ENCODE results near the gene BRME1. TPM values are rescaled to one million over a fixed set of nuclear protein-coding genes. Genes with fewer than 3 reads are reported as not detected.

Gene BRME1
- total RNA-seq, 1 experiment from 2014 or later, result 13.9 TPM

- peaks cover 47% of the 10 kb centered on the region for H3K79me2 ChIP-seq (ENCODE audit: low read depth)
- H3K4me1 ChIP-seq (replicated peaks; ENCODE audit: insufficient read depth), result peaks cover 70% of the 10 kb centered on the region
- CTCF ChIA-PET, result no interaction called here
Observed at GRCh38 chr19:13843104-13843921, 62.6 kb downstream of the BRME1 start.

GRCh38 chr19:13842291-13843103 lies 63.4 kb downstream of the BRME1 start:
- ChIA-PET POLR2A (ENCODE audit: unreplicated experiment) (interaction anchor here (1.0 kb wide), 1 partner anchor 9 kb away, joined by 5 read pairs; no protein-coding TSS in a partner anchor), CTCF (no interaction called here)
- Histone ChIP-seq H3K79me2 (ENCODE audit: low read depth) (peaks cover 56% of the 10 kb centered on the region), H3K9me3 (ENCODE audit: insufficient read depth, low read depth) (no peaks in the 10 kb centered on the region), H3K9me2 (ENCODE audit: insufficient read depth) (no peaks in the 10 kb centered on the region), H3K4me3 (peak overlapping the region; percentile 61), H3F3A (ENCODE audit: insufficient read depth, low read depth) (peaks cover 81% of the 10 kb centered on the region), H2AFZ (no peak overlapping the region), H3K4me2 (peak overlapping the region; percentile 100), H3K36me3 (ENCODE audit: low read depth) (peaks cover 4% of the 10 kb centered on the region), H4K20me1 (ENCODE audit: insufficient read depth) (peaks cover 24% of the 10 kb centered on the region), H3K4me1 (replicated peaks; ENCODE audit: insufficient read depth) (peaks cover 71% of the 10 kb centered on the region), H3K27ac (peak overlapping the region; percentile 97), H3K27me3 (ENCODE audit: insufficient read depth, low read depth) (no peaks in the 10 kb centered on the region)
- peak; percentile 56 to 86 for DNase-seq
- no peak; the same call in 1 of the 2 replicates for TF ChIP-seq CTCF (conservative IDR thresholded peaks at IDR 0.05)
- TF ChIP-seq EZH2 (IDR thresholded peaks at IDR 0.05; ENCODE audit: low read depth), result no peak
- BruUV-seq (replicated peaks), result no TSS peak
- intact Hi-C loops (cut with micrococcal nuclease; ENCODE audit: unreplicated experiment), result loop anchor here (1.0 to 10.0 kb wide), 3 partner anchors 9 to 1058 kb away; no protein-coding TSS in a partner anchor

More at GRCh38 chr19:13843104-13843921, 62.6 kb downstream of the BRME1 start:
- intact Hi-C loops (cut with micrococcal nuclease; ENCODE audit: unreplicated experiment), result loop anchor here (1.0 to 10.0 kb wide), 3 partner anchors 8 to 1059 kb away; no protein-coding TSS in a partner anchor
- Histone ChIP-seq H3K4me3 (peak overlapping the region; percentile 61), H4K20me1 (ENCODE audit: insufficient read depth) (peaks cover 16% of the 10 kb centered on the region; the same call in 1 of the 2 replicates), H2AFZ (no peak overlapping the region), H3K36me3 (ENCODE audit: low read depth) (peaks cover 4% of the 10 kb centered on the region; the same call in 1 of the 2 replicates), H3K27me3 (ENCODE audit: insufficient read depth, low read depth) (no peaks in the 10 kb centered on the region), H3K9me3 (ENCODE audit: insufficient read depth, low read depth) (no peaks in the 10 kb centered on the region), H3K4me2 (peak overlapping the region; percentile 97), H3K27ac (peak overlapping the region; percentile 89), H3F3A (ENCODE audit: insufficient read depth, low read depth) (peaks cover 78% of the 10 kb centered on the region), H3K9me2 (ENCODE audit: insufficient read depth) (no peaks in the 10 kb centered on the region)
- peak; percentile 87 to 96 for DNase-seq
- POLR2A ChIA-PET (ENCODE audit: unreplicated experiment), result interaction anchor here (0.5 to 1.3 kb wide), 12 partner anchors 9 to 591 kb away, joined by 3 to 27 read pairs (median 4); partner anchors contain the start of gene ZSWIM4
- TF ChIP-seq CTCF (conservative IDR thresholded peaks at IDR 0.05), result no peak; the same call in 1 of the 2 replicates
- no peak for TF ChIP-seq EZH2 (IDR thresholded peaks at IDR 0.05; ENCODE audit: low read depth)
- no TSS peak for BruUV-seq (replicated peaks)

- intact Hi-C loops (cut with micrococcal nuclease; ENCODE audit: unreplicated experiment), result loop anchor here (10.0 kb wide), 1 partner anchor 1057 kb away; no protein-coding TSS in a partner anchor
- peaks cover 4% of the 10 kb centered on the region for H3K36me3 ChIP-seq (ENCODE audit: low read depth)
- H3K9me2 ChIP-seq (ENCODE audit: insufficient read depth), result no peaks in the 10 kb centered on the region
- TSS peak; percentile 53 for BruUV-seq (replicated peaks)
- H3K27ac ChIP-seq, result peak overlapping the region; percentile 97
- no peak for DNase-seq
- H2AFZ ChIP-seq, result no peak overlapping the region
- H3K4me3 ChIP-seq, result peak overlapping the region; percentile 61
- TF ChIP-seq CTCF (conservative IDR thresholded peaks at IDR 0.05) (no peak), EZH2 (IDR thresholded peaks at IDR 0.05; ENCODE audit: low read depth) (no peak)
- CTCF ChIA-PET, result interaction anchor here (0.5 to 0.9 kb wide), 2 partner anchors 20 to 1367 kb away, joined by 3 read pairs; no protein-coding TSS in a partner anchor
- H3K79me2 ChIP-seq (ENCODE audit: low read depth), result peaks cover 61% of the 10 kb centered on the region
- H3K9me3 ChIP-seq (ENCODE audit: insufficient read depth, low read depth), result no peaks in the 10 kb centered on the region
- H4K20me1 ChIP-seq (ENCODE audit: insufficient read depth), result peaks cover 29% of the 10 kb centered on the region
- H3K4me1 ChIP-seq (replicated peaks; ENCODE audit: insufficient read depth), result peaks cover 71% of the 10 kb centered on the region
- POLR2A ChIA-PET (ENCODE audit: unreplicated experiment), result interaction anchor here (0.5 to 1.0 kb wide), 6 partner anchors 9 to 220 kb away, joined by 3 to 6 read pairs (median 5); partner anchors contain the start of gene PALM3
- peak overlapping the region; percentile 100 for H3K4me2 ChIP-seq
- H3K27me3 ChIP-seq (ENCODE audit: insufficient read depth, low read depth), result no peaks in the 10 kb centered on the region
- H3F3A ChIP-seq (ENCODE audit: insufficient read depth, low read depth), result peaks cover 80% of the 10 kb centered on the region
Observed at GRCh38 chr19:13841962-13842290, 64.0 kb downstream of the BRME1 start.
